Activated CD8-positive, alpha-beta memory T cell treated with anti-CD3 and anti-CD28 coated beads for 1 hour (primary cell): Measurements from ENCODE around the gene GMDS.

Experiments
- DNase-seq, 2 donors: peaks; one replicate each; pipeline ENCODE4 v3.0.0-alpha.2; 2020; ENCODE audit warnings: low read depth in 1 of 2; ENCODE audit errors: extremely low read depth in 1 of 2

The GMDS gene

GRCh38 chr6:1952740-1953360 lies 292.6 kb downstream of the GMDS start:
- DNase-seq: no peak

GRCh38 chr6:1950631-1951030 lies 294.8 kb downstream of the GMDS start:
- DNase-seq: no peak

GRCh38 chr6:1949538-1949937 lies 295.9 kb downstream of the GMDS start:
- DNase-seq: no peak

- no peak for DNase-seq
These were observed 297.5 kb downstream of the GMDS start for GRCh38 chr6:1947922-1948321.

GRCh38 chr6:1946583-1946982 lies 298.8 kb downstream of the GMDS start:
- no peak for DNase-seq

GRCh38 chr6:1945235-1945832 lies 300.1 kb downstream of the GMDS start:
- no peak for DNase-seq

GRCh38 chr6:1942834-1943233 lies 302.6 kb downstream of the GMDS start:
- DNase-seq: no peak

- DNase-seq: no peak
These were observed 303.9 kb downstream of the GMDS start for GRCh38 chr6:1941534-1941933.

GRCh38 chr6:1940381-1940780 lies 305.0 kb downstream of the GMDS start:
- DNase-seq: no peak

GRCh38 chr6:1933292-1933691 lies 312.1 kb downstream of the GMDS start:
- no peak for DNase-seq

- no peak for DNase-seq
These were observed 313.6 kb downstream of the GMDS start for GRCh38 chr6:1931817-1932216.

GRCh38 chr6:1930356-1930755 lies 315.0 kb downstream of the GMDS start:
- no peak for DNase-seq

GRCh38 chr6:1929931-1930330 lies 315.5 kb downstream of the GMDS start:
- DNase-seq: no peak

GRCh38 chr6:1925743-1926430 lies 319.5 kb downstream of the GMDS start:
- no peak for DNase-seq

- DNase-seq: no peak
These were observed 322.0 kb downstream of the GMDS start for GRCh38 chr6:1923449-1923848.

- DNase-seq: no peak
These were observed 327.6 kb downstream of the GMDS start for GRCh38 chr6:1917626-1918371.

GRCh38 chr6:1916334-1917070 lies 328.9 kb downstream of the GMDS start:
- no peak for DNase-seq

GRCh38 chr6:1915226-1915625 lies 330.2 kb downstream of the GMDS start:
- no peak for DNase-seq

- DNase-seq: no peak
These were observed 331.8 kb downstream of the GMDS start for GRCh38 chr6:1913577-1913976.

GRCh38 chr6:1912731-1913130 lies 332.7 kb downstream of the GMDS start:
- no peak for DNase-seq

GRCh38 chr6:1911474-1911873 lies 333.9 kb downstream of the GMDS start:
- no peak for DNase-seq
